Activated T-cell treated with anti-CD3 and anti-CD28 coated beads, Interleukin-2, amount 50 U/mL, for 4 hours (primary cell): ENCODE measurements around the gene KIAA0232. TPM values are rescaled to one million over a fixed set of nuclear protein-coding genes. Genes with fewer than 3 reads are reported as not detected.

Experiments used
- ATAC-seq, 2 donors: fragments of 200-7000 bp; cut with Tn5 transposase; one replicate each; pipeline ENCODE4 v1.10.0; 2021
- DNase-seq: peaks from one replicate; pipeline ENCODE4 v3.0.0-alpha.2; 2020
- H3K27me3 Mint-ChIP-seq: one replicate; pipeline ENCODE4 v1.8.0; 2021; ENCODE audit warnings: low read depth, mixed read lengths
- H3K36me3 Mint-ChIP-seq: one replicate; pipeline ENCODE4 v1.8.0; 2022; ENCODE audit warnings: mixed read lengths; ENCODE audit not compliant: insufficient read depth
- H3K4me1 Mint-ChIP-seq: one replicate; pipeline ENCODE4 v1.8.0; 2021; ENCODE audit warnings: low read depth, mixed read lengths
- H3K4me3 Mint-ChIP-seq: one replicate; pipeline ENCODE4 v1.8.0; 2021; ENCODE audit warnings: mild to moderate bottlenecking, moderate library complexity, mixed read lengths
- H3K9me3 Mint-ChIP-seq: one replicate; pipeline ENCODE4 v1.8.0; 2021; ENCODE audit warnings: mixed read lengths
- total RNA-seq, 3 donors: library from RNA; stranded (reverse); gene quantifications; one replicate each; pipeline ENCODE4 v1.2.1, GENCODE V29; 2021

The KIAA0232 gene
- total RNA-seq, 3 donors from 2014 or later = 14.5 to 20.0 (median 18.9) TPM

DNA sequence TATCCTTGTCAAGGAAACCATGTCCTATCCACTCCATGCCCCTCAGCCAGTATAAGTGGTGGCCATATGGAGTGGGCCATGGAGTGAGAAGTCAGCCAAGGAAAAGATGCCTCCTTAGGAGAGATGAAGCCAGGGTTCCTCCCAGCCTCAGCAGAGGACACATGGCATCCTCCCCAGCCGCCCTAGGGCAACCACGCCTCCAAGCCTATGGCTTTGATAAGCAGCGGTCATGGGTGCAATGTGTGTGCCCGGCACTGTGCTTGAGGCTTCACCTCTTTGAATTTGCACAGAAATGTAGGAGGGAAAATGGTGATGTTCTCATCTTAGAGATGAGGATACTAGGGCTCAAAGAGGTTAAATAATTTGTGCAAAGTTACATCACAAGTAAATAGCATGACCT is 92.5 kb downstream of the KIAA0232 start:
- peaks cover 1% of the 10 kb centered on the region for H3K4me1 Mint-ChIP-seq
- H3K4me3 Mint-ChIP-seq = no peak overlapping the region
- DNase-seq (no peak), ATAC-seq (no peak)
- H3K36me3 Mint-ChIP-seq = peaks cover 43% of the 10 kb centered on the region
- no peaks in the 10 kb centered on the region for H3K9me3 Mint-ChIP-seq
- H3K27me3 Mint-ChIP-seq = no peaks in the 10 kb centered on the region

GRCh38 chr4:6875431-6875831 is 92.9 kb downstream of the KIAA0232 start:
- no peak for ATAC-seq
- no peak for DNase-seq

GRCh38 chr4:6876440-6876839 is 93.9 kb downstream of the KIAA0232 start:
- no peak for ATAC-seq
- Mint-ChIP-seq H3K36me3 (peaks cover 53% of the 10 kb centered on the region), H3K27me3 (no peaks in the 10 kb centered on the region), H3K4me1 (peaks cover 1% of the 10 kb centered on the region), H3K4me3 (no peak overlapping the region), H3K9me3 (no peaks in the 10 kb centered on the region)
- DNase-seq = no peak

More at GRCh38 chr4:6875431-6875831, 92.9 kb downstream of the KIAA0232 start:
- peaks cover 46% of the 10 kb centered on the region for H3K36me3 Mint-ChIP-seq
- H3K9me3 Mint-ChIP-seq = no peaks in the 10 kb centered on the region
- peaks cover 1% of the 10 kb centered on the region for H3K4me1 Mint-ChIP-seq
- H3K27me3 Mint-ChIP-seq = no peaks in the 10 kb centered on the region
- H3K4me3 Mint-ChIP-seq = no peak overlapping the region

DNA sequence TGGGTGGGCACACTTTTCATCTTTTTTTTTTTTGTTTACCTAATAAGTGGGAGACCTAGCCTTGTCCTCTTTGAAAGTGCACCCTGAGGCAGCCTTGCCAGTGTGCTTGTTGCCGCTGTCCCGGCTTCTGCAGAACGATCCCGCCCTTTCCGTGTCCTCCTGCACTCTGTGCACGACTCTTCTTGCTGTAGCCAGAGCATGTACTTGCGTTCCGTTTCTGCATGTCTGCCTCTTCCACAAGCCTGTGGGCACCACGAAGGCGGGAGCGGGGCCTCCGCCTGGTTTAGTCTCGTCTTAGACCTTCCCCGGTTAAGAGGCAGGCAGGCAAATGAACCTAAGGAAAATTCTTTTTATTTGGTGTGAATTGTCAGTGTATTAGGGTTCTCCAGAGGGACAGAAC is 94.5 kb downstream of the KIAA0232 start:
- no peaks in the 10 kb centered on the region for H3K9me3 Mint-ChIP-seq
- DNase-seq = no peak
- ATAC-seq = no peak
- H3K4me1 Mint-ChIP-seq = peaks cover 1% of the 10 kb centered on the region
- no peaks in the 10 kb centered on the region for H3K27me3 Mint-ChIP-seq
- H3K36me3 Mint-ChIP-seq = peaks cover 53% of the 10 kb centered on the region
- no peak overlapping the region for H3K4me3 Mint-ChIP-seq

DNA sequence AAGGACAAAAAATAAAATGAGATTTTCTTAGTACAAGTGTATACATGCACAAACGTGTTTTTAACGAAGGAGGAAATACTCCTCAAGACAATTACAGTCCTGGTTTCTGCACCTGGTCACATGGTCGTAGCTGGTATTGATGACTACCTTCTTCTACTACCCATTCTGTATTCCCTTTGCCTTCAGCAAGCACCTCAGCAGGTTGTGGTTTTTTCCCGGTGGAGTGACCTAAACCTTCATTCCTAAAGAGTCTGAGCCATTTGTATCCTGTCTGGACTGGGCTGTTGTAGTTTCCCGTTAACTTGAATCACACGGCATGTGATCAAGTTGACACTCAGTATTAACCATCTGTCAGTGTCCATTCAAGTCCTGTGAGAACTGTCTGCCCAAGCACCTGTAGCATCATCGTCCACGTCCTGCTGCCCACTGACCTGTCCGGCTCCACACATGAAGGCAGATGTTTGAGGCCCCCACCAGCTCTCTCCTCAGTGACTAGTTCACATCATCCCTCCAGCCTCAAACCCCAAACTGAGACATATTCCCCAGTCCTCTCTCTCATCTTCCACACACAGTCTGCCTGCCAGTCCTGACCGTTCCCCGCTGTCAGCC is 96.0 kb downstream of the KIAA0232 start:
- H3K9me3 Mint-ChIP-seq = no peaks in the 10 kb centered on the region
- H3K4me1 Mint-ChIP-seq = peaks cover 1% of the 10 kb centered on the region
- DNase-seq (no peak), ATAC-seq (no peak)
- peaks cover 62% of the 10 kb centered on the region for H3K36me3 Mint-ChIP-seq
- no peak overlapping the region for H3K4me3 Mint-ChIP-seq
- no peaks in the 10 kb centered on the region for H3K27me3 Mint-ChIP-seq

- no peak overlapping the region for H3K4me3 Mint-ChIP-seq
- peaks cover 56% of the 10 kb centered on the region for H3K36me3 Mint-ChIP-seq
- H3K27me3 Mint-ChIP-seq = no peaks in the 10 kb centered on the region
- H3K9me3 Mint-ChIP-seq = no peaks in the 10 kb centered on the region
- ATAC-seq (no peak), DNase-seq (no peak)
- H3K4me1 Mint-ChIP-seq = peaks cover 1% of the 10 kb centered on the region
These were observed 98.2 kb downstream of the KIAA0232 start for GRCh38 chr4:6880691-6881090.

GRCh38 chr4:6881908-6882307 is 99.4 kb downstream of the KIAA0232 start:
- Mint-ChIP-seq H3K27me3 (no peaks in the 10 kb centered on the region), H3K36me3 (peaks cover 46% of the 10 kb centered on the region), H3K9me3 (no peaks in the 10 kb centered on the region), H3K4me1 (no peaks in the 10 kb centered on the region), H3K4me3 (no peak overlapping the region)
- DNase-seq = no peak
- no peak for ATAC-seq

GRCh38 chr4:6884341-6884870 is 101.9 kb downstream of the KIAA0232 start:
- DNase-seq = no peak
- peaks cover 28% of the 10 kb centered on the region for H3K36me3 Mint-ChIP-seq
- H3K27me3 Mint-ChIP-seq = no peaks in the 10 kb centered on the region
- H3K4me3 Mint-ChIP-seq = no peak overlapping the region
- ATAC-seq = no peak
- H3K4me1 Mint-ChIP-seq = no peaks in the 10 kb centered on the region
- no peaks in the 10 kb centered on the region for H3K9me3 Mint-ChIP-seq

GRCh38 chr4:6885953-6886557 is 103.5 kb downstream of the KIAA0232 start:
- H3K27me3 Mint-ChIP-seq = no peaks in the 10 kb centered on the region
- ATAC-seq (no peak), DNase-seq (no peak)
- H3K4me3 Mint-ChIP-seq = no peak overlapping the region
- H3K36me3 Mint-ChIP-seq = peaks cover 19% of the 10 kb centered on the region
- H3K4me1 Mint-ChIP-seq = peaks cover 5% of the 10 kb centered on the region
- no peaks in the 10 kb centered on the region for H3K9me3 Mint-ChIP-seq

GRCh38 chr4:6886886-6887285 is 104.4 kb downstream of the KIAA0232 start:
- Mint-ChIP-seq H3K4me1 (peaks cover 12% of the 10 kb centered on the region), H3K27me3 (no peaks in the 10 kb centered on the region), H3K36me3 (peaks cover 12% of the 10 kb centered on the region), H3K4me3 (no peak overlapping the region), H3K9me3 (no peaks in the 10 kb centered on the region)
- ATAC-seq = no peak
- DNase-seq = no peak

DNA sequence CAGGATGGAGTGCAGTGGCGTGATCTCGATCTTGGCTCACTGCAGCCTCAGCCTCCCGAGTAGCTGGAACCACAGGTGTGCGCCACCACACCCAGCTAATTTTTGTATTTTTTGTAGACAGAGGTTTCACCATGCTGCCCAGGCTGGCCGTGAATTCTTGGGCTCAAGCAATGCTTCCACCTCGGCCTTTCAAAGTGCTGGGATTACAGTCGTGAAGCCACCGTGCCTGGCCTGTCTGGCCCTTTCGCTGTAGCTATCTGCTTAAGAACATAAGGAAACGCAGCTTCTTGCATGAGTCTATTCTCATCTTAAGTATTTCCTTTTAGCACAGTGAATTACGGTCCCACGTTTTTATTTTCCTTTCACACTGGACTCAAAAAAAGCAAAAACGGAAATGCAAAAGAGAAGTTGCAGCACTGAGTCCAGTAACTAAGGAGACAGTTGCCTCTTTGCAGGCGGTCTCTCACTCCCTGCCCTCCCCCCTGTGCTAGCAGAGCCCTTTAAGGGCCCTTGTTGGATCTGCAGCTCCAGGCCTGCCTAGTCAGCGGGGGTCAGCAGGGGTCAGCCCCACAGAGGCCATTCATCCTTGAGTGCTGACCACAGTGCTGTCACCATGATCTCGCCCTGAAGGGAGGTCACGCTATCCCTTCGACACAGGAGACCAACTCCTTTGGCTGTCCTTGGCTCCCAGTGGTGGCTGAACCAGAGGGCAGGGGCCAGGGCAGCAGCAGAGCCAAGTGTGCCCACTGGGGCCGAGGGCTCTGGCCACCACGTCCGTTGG is 105.3 kb downstream of the KIAA0232 start:
- H3K4me3 Mint-ChIP-seq = no peak overlapping the region
- H3K9me3 Mint-ChIP-seq = no peaks in the 10 kb centered on the region
- H3K4me1 Mint-ChIP-seq = peaks cover 21% of the 10 kb centered on the region
- DNase-seq (no peak), ATAC-seq (no peak)
- H3K36me3 Mint-ChIP-seq = peaks cover 4% of the 10 kb centered on the region
- no peaks in the 10 kb centered on the region for H3K27me3 Mint-ChIP-seq

DNA sequence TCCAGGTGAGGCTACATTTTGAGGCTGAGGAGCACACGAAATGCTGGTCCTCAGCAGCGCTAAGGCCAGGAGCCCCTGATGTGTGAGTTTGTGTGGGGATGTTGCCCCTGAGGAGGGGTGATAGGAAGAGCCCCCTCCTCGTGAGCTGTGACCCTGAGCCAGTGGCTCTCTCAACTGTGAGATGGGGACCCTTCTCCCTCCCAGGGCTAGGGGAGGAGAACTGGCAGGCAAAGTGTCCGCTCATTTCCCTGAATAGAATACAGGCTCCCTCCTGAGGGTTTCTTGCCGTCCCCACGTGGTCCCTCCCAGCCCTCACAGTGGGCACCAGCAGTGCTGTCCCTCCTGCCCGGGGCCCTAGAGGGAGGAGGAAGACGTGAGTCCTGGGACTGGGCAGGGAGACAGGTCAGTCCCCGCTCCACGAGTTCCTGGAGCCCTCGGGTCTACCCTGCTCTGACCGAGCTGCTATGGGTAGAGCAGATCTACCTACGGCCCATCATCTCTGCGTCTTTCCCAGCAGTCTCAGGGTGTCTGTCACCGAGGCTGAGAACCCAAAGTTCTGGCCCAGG is 106.1 kb downstream of the KIAA0232 start:
- no peak for DNase-seq
- Mint-ChIP-seq H3K27me3 (no peaks in the 10 kb centered on the region), H3K36me3 (no peaks in the 10 kb centered on the region), H3K4me3 (no peak overlapping the region), H3K4me1 (peaks cover 26% of the 10 kb centered on the region), H3K9me3 (no peaks in the 10 kb centered on the region)
- ATAC-seq = no peak

DNA sequence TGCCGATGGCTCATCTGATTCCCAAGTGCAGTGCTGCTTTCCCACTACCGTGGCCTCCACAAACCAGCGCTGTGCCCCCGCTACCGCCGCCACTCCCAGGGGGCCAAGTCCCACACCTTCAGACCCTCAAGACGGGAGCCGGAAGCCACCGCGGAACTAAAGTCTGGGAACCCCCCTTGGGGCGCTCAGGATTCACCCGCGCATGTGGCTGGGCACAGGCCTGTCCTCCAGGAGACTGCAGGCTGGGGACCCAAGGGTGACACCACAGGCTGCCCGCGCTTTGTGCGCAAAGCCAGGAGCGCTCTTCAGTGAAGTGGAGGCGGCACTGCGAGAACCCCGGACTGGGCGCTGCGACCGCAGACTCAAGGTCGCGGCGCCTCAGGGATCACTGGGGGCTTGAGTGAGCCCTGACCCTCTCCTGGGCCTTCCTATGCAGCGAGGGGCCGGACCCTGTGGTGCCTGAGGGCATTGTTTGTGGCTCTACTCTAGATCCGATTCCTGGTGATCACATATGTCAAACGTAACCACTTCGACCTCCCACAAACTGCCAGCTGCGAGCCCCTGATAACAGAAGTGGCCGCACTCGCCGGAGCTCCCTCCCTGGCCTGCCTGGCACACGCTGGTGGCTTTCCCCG is 106.7 kb downstream of the KIAA0232 start:
- Mint-ChIP-seq H3K4me1 (peaks cover 29% of the 10 kb centered on the region), H3K27me3 (no peaks in the 10 kb centered on the region), H3K36me3 (no peaks in the 10 kb centered on the region), H3K9me3 (no peaks in the 10 kb centered on the region), H3K4me3 (no peak overlapping the region)
- ATAC-seq = no peak
- no peak for DNase-seq

GRCh38 chr4:6889736-6890324 is 107.3 kb downstream of the KIAA0232 start:
- H3K9me3 Mint-ChIP-seq = no peaks in the 10 kb centered on the region
- no peaks in the 10 kb centered on the region for H3K27me3 Mint-ChIP-seq
- ATAC-seq = no peak
- H3K4me3 Mint-ChIP-seq = no peak overlapping the region
- peaks cover 31% of the 10 kb centered on the region for H3K4me1 Mint-ChIP-seq
- H3K36me3 Mint-ChIP-seq = no peaks in the 10 kb centered on the region
- DNase-seq = no peak
